BE2C (cell line): ENCODE results near the gene OSBPL3.

Experiments used
- DNase-seq: peaks from one replicate; pipeline ENCODE4 v3.0.0-alpha.2; 2020
- H3K27me3 ChIP-seq: fragments of 250-450 bp; sonication (Bioruptor Pico); 2 replicates; pipeline ENCODE4 v1.5.1; 2020; ENCODE audit warnings: mild to moderate bottlenecking
- H3K36me3 ChIP-seq: fragments of 250-450 bp; sonication (Bioruptor Pico); 2 replicates; pipeline ENCODE4 v1.5.1; 2020; ENCODE audit warnings: mild to moderate bottlenecking
- H3K4me1 ChIP-seq: fragments of 250-450 bp; sonication (Bioruptor Pico); 2 replicates; pipeline ENCODE4 v1.5.1; 2020
- H3K4me3 ChIP-seq: 2 replicates; pipeline ENCODE4 v1.5.1; 2011; ENCODE audit warnings: low read depth, low read length
- H3K9me3 ChIP-seq: fragments of 250-450 bp; sonication (Bioruptor Pico); 2 replicates; pipeline ENCODE4 v1.5.1; 2020
- CTCF ChIP-seq: IDR thresholded peaks from 2 replicates; pipeline ENCODE4 v1.5.1; 2012; ENCODE audit warnings: mild to moderate bottlenecking, low read depth, low read length

The OSBPL3 gene

DNA sequence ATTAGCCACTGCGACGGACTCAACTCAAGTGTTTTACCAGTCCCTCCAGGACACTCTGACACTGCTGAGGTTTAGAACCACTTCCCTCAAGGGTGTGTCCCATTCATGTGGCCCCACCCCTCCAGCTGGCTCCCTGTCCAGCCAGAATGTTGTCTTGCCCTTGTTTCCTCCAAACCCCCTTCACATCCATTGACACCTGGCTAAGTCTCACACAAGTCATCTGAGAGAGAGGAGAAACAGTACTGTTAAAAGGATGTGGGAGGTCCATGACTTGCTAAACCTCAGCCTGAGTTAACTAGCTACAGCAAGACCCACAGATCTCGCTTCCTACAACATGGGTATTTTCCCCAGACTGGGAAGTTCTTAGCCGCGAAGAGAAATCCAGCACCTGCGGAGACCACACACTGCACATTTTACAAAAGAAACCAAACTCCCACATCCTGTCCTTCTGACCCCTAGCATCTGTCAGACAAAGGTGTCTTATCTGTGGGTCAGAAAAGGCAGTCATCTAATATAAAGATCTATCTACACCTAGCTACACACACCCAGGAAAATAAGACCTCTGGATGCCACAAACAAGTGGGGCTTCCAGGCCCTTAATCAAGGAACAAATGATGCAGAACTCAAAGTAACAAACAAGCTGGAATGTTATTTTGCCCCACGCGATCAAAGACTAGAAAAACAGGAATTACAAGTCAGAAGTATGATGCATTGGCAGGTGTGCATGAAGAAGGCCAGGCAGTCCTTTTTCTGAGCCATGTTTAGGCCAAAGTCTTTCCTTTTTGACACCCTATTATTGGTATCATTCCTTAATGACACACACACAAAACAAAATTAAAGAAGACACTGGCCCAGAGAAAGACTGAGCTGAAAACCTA, 13.9 kb downstream of the OSBPL3 start:
- peaks cover 4% of the 10 kb centered on the region for H3K4me1 ChIP-seq
- H3K27me3 ChIP-seq = no peaks in the 10 kb centered on the region
- no peak for DNase-seq
- H3K36me3 ChIP-seq = no peaks in the 10 kb centered on the region
- no peaks in the 10 kb centered on the region for H3K9me3 ChIP-seq
- no peak overlapping the region for H3K4me3 ChIP-seq
- TF ChIP-seq CTCF = no peak

DNA sequence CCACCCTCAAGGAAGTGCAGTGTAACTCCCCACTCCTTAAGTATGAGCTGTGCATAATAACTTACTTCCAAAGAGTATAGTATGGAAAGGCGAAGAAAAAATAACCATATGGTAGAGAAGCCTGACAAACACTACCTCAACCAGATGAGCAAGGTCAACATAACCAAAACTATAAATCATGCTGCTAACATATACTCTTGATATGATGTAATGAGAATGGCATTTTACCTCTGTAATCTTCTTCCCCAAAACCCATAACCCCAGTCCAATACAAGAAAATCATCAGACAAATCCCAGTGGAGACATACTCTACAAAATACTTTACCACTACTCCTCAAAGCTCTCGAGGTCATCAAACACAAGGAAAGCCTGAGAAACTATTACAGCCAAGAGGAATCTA, 15.8 kb downstream of the OSBPL3 start:
- H3K27me3 ChIP-seq = no peaks in the 10 kb centered on the region
- H3K4me1 ChIP-seq = peaks cover 13% of the 10 kb centered on the region

DNA sequence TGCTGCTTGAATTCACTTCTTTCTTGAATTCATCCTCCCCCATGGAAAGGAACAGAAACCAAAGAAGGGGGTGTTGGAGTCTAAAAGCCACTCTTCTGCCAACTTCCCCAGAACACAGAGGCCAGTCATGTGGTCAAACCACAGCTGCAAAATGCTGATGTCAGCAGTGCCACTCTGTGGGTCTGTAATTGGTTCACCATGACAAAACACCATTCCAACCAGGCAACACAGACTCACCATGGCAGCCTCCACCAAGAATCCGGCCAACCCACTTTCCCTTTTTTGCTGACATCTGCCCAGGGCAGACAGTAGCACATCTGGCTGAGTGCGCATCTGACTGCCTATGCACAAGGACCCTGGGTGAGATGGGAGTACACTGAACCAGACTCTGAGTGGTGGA, 16.8 kb downstream of the OSBPL3 start:
- Histone ChIP-seq H3K4me3 (no peak overlapping the region), H3K9me3 (no peaks in the 10 kb centered on the region), H3K36me3 (no peaks in the 10 kb centered on the region; the same call in 1 of the 2 replicates), H3K4me1 (peaks cover 13% of the 10 kb centered on the region), H3K27me3 (no peaks in the 10 kb centered on the region)
- no peak for DNase-seq
- no peak for TF ChIP-seq CTCF

More for the DNA sequence above, 15.8 kb downstream of the OSBPL3 start:
- Histone ChIP-seq H3K9me3 (no peaks in the 10 kb centered on the region), H3K4me3 (no peak overlapping the region), H3K36me3 (no peaks in the 10 kb centered on the region; the same call in 1 of the 2 replicates)
- DNase-seq = no peak
- TF ChIP-seq CTCF = no peak

DNA sequence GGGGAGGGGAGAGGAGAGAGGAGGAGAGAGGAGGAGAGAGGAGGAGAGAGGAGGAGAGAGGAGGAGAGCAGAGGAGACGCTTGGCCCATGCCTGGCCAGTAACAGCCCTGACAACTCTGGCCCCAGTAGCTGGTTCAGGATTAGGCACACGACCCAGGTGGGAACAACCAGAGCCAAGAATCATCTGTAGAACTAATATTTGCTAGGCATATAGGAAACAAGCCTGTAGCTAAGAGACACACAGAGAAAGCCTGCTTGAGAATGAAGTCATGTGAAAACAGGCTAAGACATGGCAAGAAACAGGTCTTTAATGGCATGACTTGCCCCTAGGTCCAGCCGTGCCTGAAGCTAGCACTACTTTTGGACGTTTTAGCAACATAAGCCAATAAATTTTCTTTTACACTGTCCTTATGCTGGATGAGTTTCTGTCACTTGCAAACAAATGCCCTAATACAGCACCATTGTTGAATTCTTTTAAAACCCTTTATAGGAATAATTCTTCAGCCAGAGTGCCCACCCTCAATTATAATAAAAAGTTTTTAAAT, 17.5 kb downstream of the OSBPL3 start:
- TF ChIP-seq CTCF = no peak
- no peaks in the 10 kb centered on the region; the same call in 1 of the 2 replicates for H3K36me3 ChIP-seq
- H3K4me3 ChIP-seq = no peak overlapping the region
- H3K27me3 ChIP-seq = no peaks in the 10 kb centered on the region
- no peaks in the 10 kb centered on the region for H3K9me3 ChIP-seq
- DNase-seq = no peak
- H3K4me1 ChIP-seq = peaks cover 13% of the 10 kb centered on the region

- H3K27me3 ChIP-seq = no peaks in the 10 kb centered on the region
- no peak for DNase-seq
Observed at GRCh38 chr7:24959735-24960485, 20.1 kb downstream of the OSBPL3 start.

More at GRCh38 chr7:24959735-24960485, 20.1 kb downstream of the OSBPL3 start:
- no peak for TF ChIP-seq CTCF
- Histone ChIP-seq H3K36me3 (no peaks in the 10 kb centered on the region; the same call in 1 of the 2 replicates), H3K9me3 (no peaks in the 10 kb centered on the region), H3K4me1 (peaks cover 15% of the 10 kb centered on the region), H3K4me3 (no peak overlapping the region)
